Liver (tissue), 9 donors: Measurements from ENCODE around the gene LRCH4. TPM values are rescaled to one million over a fixed set of nuclear protein-coding genes. Genes with fewer than 3 reads are reported as not detected.

ENCODE experiments used
- DNase-seq: peaks from one replicate; pipeline ENCODE4 v3.0.0-alpha.2; 2017; ENCODE audit warnings: low spot score
- H3K27ac ChIP-seq, 2 donors: one replicate each; pipeline ENCODE4 v1.7.0; 2013; ENCODE audit warnings: inconsistent platforms in 2 of 2, low read length in 2 of 2, control low read depth in 1 of 2, low read depth in 1 of 2, mild to moderate bottlenecking in 1 of 2
- H3K27me3 ChIP-seq, 4 donors: one replicate each; pipeline versions ENCODE4 v1.6.1 to v1.7.0; 2013; ENCODE audit warnings: low read length in 3 of 4, inconsistent platforms in 1 of 4, mild to moderate bottlenecking in 1 of 4, moderate library complexity in 1 of 4; ENCODE audit not compliant: control insufficient read depth in 4 of 4, insufficient read depth in 4 of 4
- H3K36me3 ChIP-seq, 4 donors: one replicate each; pipeline versions ENCODE4 v1.6.1 to v1.7.0; 2013; ENCODE audit warnings: low read length in 3 of 4, mild to moderate bottlenecking in 3 of 4, low read depth in 1 of 4, moderate library complexity in 1 of 4; ENCODE audit not compliant: control insufficient read depth in 4 of 4, insufficient read depth in 3 of 4
- H3K4me1 ChIP-seq, 4 donors: one replicate each; pipeline versions ENCODE4 v1.6.1 to v1.7.0; 2013; ENCODE audit warnings: low read length in 3 of 4, mild to moderate bottlenecking in 3 of 4, moderate library complexity in 1 of 4; ENCODE audit not compliant: control insufficient read depth in 4 of 4, insufficient read depth in 4 of 4
- H3K4me3 ChIP-seq, 3 donors: one replicate each; pipeline versions ENCODE4 v1.6.1 to v1.7.0; 2013; ENCODE audit warnings: low read length in 3 of 3, control low read depth in 1 of 3, low read depth in 1 of 3, mild to moderate bottlenecking in 1 of 3
- H3K9ac ChIP-seq, 2 donors: one replicate each; pipeline ENCODE4 v1.7.0; 2013; ENCODE audit warnings: low read length in 2 of 2, mild to moderate bottlenecking in 2 of 2, moderate library complexity in 2 of 2, control low read depth in 1 of 2, low read depth in 1 of 2
- H3K9me3 ChIP-seq, 4 donors: one replicate each; pipeline versions ENCODE4 v1.6.1 to v1.7.0; 2013; ENCODE audit warnings: low read length in 3 of 4; ENCODE audit not compliant: control insufficient read depth in 4 of 4
- EGR1 ChIP-seq, 2 donors: IDR thresholded peaks; 2 replicates each; pipeline ENCODE4 v1.6.1; 2016 to 2018; ENCODE audit warnings: antibody characterized with exemption in 2 of 2, low read depth in 2 of 2
- FOXA1 ChIP-seq: IDR thresholded peaks from 2 replicates; pipeline ENCODE4 v1.6.1; 2016; ENCODE audit warnings: antibody characterized with exemption
- FOXA2 ChIP-seq: IDR thresholded peaks from 2 replicates; pipeline ENCODE4 v1.6.1; 2016; ENCODE audit warnings: antibody characterized with exemption
- HNF4G ChIP-seq: IDR thresholded peaks from 2 replicates; pipeline ENCODE4 v1.6.1; 2016; ENCODE audit warnings: antibody characterized with exemption
- JUND ChIP-seq, 2 donors: IDR thresholded peaks; 2 replicates each; pipeline ENCODE4 v1.6.1; 2016; ENCODE audit warnings: antibody characterized with exemption in 2 of 2
- RAD21 ChIP-seq, 2 donors: IDR thresholded peaks; 2 replicates each; pipeline ENCODE4 v1.6.1; 2016; ENCODE audit warnings: antibody characterized with exemption in 2 of 2, mild to moderate bottlenecking in 2 of 2
- RXRA ChIP-seq, 2 donors: IDR thresholded peaks; 2 replicates each; pipeline ENCODE4 v1.6.1; 2017 to 2018; ENCODE audit warnings: antibody characterized with exemption in 2 of 2, mild to moderate bottlenecking in 1 of 2
- SP1 ChIP-seq: IDR thresholded peaks from 2 replicates; pipeline ENCODE4 v1.6.1; 2018; ENCODE audit warnings: antibody characterized with exemption, mild to moderate bottlenecking
- TAF1 ChIP-seq: conservative IDR thresholded peaks from 2 replicates; pipeline ENCODE4 v1.6.1; 2016; ENCODE audit warnings: antibody characterized with exemption, mild to moderate bottlenecking
- YY1 ChIP-seq: IDR thresholded peaks from 2 replicates; pipeline ENCODE4 v1.6.1; 2016; ENCODE audit warnings: antibody characterized with exemption, mild to moderate bottlenecking
- WGBS: extraction: QIAGEN DNeasy Blood & Tissue Kit; methylation state at CpG from one replicate; pipeline ENCODE4 v1.1.7; 2013; 5-methylcytosine and 5-hydroxymethylcytosine counted together
- polyA plus RNA-seq, 2 donors: library from polyadenylated mRNA; stranded (reverse) in 1 of 2; unstranded in 1 of 2; fragments of 200-250 nt in 1 of 2; fragments of >200 nt in 1 of 2; fragmentation: Nextera tagmentation in 1 of 2; extraction: Ambion mirVana in 1 of 2; gene quantifications; one replicate each; pipeline versions ENCODE4 v1.2.1 to v1.2.3, GENCODE V29; 2013 to 2015
- total RNA-seq, 2 donors: library from RNA; depleted of rRNA; stranded (reverse); fragments of >200 nt; gene quantifications; one replicate each; pipeline ENCODE4 v1.2.3, GENCODE V29; 2014
- TF ChIP-seq, protein P1 (sequence below): IDR thresholded peaks from 2 replicates; pipeline ENCODE4 v1.6.1; 2016; ENCODE audit warnings: antibody characterized with exemption
- TF ChIP-seq, protein P2 (sequence below): fragments of 150-350 bp; IDR thresholded peaks from 2 replicates; pipeline ENCODE4 v1.5.1; 2017; ENCODE audit warnings: improper control_type of control experiment, low read depth, low read length; ENCODE audit not compliant: missing input control
- donor health status: healthy.
- donor health status: healthy.
- donor health status: healthy.
- donor health status: healthy.
- donor health status: healthy.

The LRCH4 gene
- total and polyA plus RNA-seq, 4 donors, result 8.2 to 25.8 (median 13.0) TPM

DNA sequence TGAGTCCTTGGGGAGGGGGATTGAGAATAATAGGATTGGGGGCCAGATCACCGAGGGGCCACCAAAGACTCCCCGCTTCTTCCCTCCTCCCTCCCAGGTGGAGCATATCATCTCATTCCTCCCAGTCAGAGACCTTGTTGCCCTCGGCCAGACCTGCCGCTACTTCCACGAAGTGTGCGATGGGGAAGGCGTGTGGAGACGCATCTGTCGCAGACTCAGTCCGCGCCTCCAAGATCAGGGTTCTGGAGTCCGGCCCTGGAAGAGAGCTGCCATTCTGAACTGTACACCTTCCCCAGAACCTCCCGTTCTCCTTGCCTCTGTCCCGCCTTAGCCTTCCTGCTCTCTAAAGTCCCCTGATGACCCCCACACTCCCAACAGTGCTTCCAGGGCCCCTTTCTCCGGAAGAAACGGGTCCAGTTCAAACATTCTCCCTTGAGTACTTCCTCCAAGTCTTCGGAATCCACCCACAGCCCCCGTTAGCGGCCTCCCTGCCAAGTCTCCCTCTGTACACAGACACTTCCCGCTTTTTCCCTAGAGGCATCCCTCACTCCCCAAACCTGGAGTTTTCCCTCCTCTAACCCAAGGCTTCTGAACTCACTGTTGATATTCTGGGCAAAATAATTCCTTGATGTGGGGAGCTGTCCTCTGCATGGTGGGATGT, 4.3 kb upstream of the LRCH4 start:
- Histone ChIP-seq H3K9me3 (no peaks in the 10 kb centered on the region), H3K36me3 (no peaks in the 10 kb centered on the region), H3K27me3 (no peaks in the 10 kb centered on the region), H3K4me3 (no peak overlapping the region), H3K4me1 (peaks cover 0 to 9% (median 4%) of the 10 kb centered on the region in 4 donors), H3K27ac (no peak overlapping the region), H3K9ac (no peak overlapping the region)
- TF ChIP-seq YY1, result no peak
- TF ChIP-seq JUND (IDR thresholded peaks at IDR 0.05), result no peak
- WGBS, result 67% methylated on average over 20 of the region's 20 CpGs
- no peak for DNase-seq

DNA sequence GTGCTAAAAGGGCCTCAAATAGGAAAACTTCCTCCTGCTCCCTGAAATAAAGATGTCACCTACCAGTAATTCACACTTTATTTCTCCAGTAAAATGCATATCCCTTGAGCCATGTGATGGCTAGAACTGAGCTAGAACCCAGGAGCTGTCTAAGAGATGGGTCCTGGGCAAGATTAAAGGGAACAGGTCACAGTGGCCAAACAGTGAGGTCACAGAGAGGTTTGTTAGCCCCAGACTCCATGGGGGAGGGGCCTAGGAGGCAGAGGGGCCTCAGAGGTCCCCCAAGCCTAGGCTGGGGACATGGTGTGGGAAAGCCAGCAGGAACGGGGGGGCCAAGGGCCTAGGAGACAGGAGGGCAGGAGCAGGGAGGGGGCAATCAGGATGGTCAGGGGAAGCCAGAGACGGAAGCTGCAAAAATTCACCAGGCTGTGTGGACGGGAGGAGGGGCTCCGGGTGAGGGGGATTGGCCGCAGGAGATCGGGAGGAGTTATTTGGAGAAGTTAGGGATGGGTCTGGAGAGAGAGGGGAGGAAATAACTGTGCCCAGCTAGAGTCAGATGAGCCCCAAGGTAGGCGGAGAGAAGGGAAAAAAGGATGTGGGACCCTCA, 3.5 kb upstream of the LRCH4 start:
- Histone ChIP-seq H3K27ac (no peak overlapping the region), H3K9me3 (no peaks in the 10 kb centered on the region), H3K36me3 (no peaks in the 10 kb centered on the region), H3K27me3 (no peaks in the 10 kb centered on the region), H3K4me1 (peaks cover 0 to 17% (median 11%) of the 10 kb centered on the region in 4 donors), H3K9ac (no peak overlapping the region), H3K4me3 (no peak overlapping the region)
- TF ChIP-seq RXRA (IDR thresholded peaks at IDR 0.05) (no peak), FOXA1 (no peak), FOXA2 (no peak), SP1 (no peak), HNF4G (no peak)
- TF ChIP-seq, protein P1, sequence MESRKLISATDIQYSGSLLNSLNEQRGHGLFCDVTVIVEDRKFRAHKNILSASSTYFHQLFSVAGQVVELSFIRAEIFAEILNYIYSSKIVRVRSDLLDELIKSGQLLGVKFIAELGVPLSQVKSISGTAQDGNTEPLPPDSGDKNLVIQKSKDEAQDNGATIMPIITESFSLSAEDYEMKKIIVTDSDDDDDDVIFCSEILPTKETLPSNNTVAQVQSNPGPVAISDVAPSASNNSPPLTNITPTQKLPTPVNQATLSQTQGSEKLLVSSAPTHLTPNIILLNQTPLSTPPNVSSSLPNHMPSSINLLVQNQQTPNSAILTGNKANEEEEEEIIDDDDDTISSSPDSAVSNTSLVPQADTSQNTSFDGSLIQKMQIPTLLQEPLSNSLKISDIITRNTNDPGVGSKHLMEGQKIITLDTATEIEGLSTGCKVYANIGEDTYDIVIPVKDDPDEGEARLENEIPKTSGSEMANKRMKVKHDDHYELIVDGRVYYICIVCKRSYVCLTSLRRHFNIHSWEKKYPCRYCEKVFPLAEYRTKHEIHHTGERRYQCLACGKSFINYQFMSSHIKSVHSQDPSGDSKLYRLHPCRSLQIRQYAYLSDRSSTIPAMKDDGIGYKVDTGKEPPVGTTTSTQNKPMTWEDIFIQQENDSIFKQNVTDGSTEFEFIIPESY, result no peak
- 67% methylated on average over 7 of the region's 7 CpGs for WGBS
- DNase-seq, result no peak

DNA sequence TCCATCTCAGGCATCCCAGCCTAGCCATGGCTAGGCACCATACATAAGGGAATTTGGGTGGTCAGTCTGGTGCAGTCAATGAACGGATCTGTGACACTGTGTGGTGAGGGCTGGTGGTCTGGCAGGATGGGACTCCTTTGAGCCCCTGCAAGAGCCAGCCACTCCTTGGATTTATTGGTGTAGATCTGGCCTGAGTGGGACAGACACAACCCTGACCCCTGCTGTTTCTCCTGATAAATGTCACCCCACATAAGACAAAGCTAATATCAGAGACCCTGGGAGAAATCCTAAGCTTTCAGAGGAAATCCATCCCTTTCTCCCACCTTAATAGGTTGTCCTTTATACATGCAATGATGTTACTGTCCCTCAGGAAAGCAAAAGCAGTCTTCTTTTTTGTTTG, 2.5 kb upstream of the LRCH4 start:
- H3K27me3 ChIP-seq, result no peaks in the 10 kb centered on the region
- no peak overlapping the region for H3K27ac ChIP-seq
- DNase-seq, result no peak
- WGBS, result 78% methylated on average over 1 of the region's 1 CpG
- H3K9ac ChIP-seq, result no peak overlapping the region
- no peaks in the 10 kb centered on the region for H3K9me3 ChIP-seq
- H3K36me3 ChIP-seq, result no peaks in the 10 kb centered on the region
- peaks cover 0 to 24% (median 15%) of the 10 kb centered on the region in 4 donors for H3K4me1 ChIP-seq
- TF ChIP-seq RXRA (IDR thresholded peaks at IDR 0.05) (no peak), TAF1 (no peak), EGR1 (IDR thresholded peaks at IDR 0.05; ENCODE audit: low read depth in 2 of 2) (no peak), HNF4G (no peak), RAD21 (IDR thresholded peaks at IDR 0.05) (peak; percentile 54 to 63)
- TF ChIP-seq, protein P2, sequence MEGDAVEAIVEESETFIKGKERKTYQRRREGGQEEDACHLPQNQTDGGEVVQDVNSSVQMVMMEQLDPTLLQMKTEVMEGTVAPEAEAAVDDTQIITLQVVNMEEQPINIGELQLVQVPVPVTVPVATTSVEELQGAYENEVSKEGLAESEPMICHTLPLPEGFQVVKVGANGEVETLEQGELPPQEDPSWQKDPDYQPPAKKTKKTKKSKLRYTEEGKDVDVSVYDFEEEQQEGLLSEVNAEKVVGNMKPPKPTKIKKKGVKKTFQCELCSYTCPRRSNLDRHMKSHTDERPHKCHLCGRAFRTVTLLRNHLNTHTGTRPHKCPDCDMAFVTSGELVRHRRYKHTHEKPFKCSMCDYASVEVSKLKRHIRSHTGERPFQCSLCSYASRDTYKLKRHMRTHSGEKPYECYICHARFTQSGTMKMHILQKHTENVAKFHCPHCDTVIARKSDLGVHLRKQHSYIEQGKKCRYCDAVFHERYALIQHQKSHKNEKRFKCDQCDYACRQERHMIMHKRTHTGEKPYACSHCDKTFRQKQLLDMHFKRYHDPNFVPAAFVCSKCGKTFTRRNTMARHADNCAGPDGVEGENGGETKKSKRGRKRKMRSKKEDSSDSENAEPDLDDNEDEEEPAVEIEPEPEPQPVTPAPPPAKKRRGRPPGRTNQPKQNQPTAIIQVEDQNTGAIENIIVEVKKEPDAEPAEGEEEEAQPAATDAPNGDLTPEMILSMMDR, result peak; percentile 39
- H3K4me3 ChIP-seq, result no peak overlapping the region
